Stomach (tissue), 4 donors: ENCODE results near the gene GRK4.

Experiments used
- EP300 ChIP-seq: sonication (generic); formaldehyde crosslinking; IDR thresholded peaks from one replicate; pipeline ENCODE4 v1.6.1; 2017; ENCODE audit warnings: antibody characterized with exemption
- POLR2AphosphoS5 ChIP-seq, 3 donors: sonication (generic); formaldehyde crosslinking; IDR thresholded peaks; one replicate each; pipeline ENCODE4 v1.6.1; 2016; ENCODE audit warnings: antibody characterized with exemption in 3 of 3
- TF ChIP-seq, protein P1 (sequence below), 7 experiments: fragments of 450-650 bp in 4 of 7; fragments of 200-600 bp in 3 of 7; sonication (generic) in 3 of 7; IDR thresholded peaks; one replicate each; pipeline ENCODE4 v1.5.1; 2016 to 2019; ENCODE audit warnings: antibody characterized with exemption in 7 of 7, control low read depth in 2 of 7, mild to moderate bottlenecking in 1 of 7

DNA sequence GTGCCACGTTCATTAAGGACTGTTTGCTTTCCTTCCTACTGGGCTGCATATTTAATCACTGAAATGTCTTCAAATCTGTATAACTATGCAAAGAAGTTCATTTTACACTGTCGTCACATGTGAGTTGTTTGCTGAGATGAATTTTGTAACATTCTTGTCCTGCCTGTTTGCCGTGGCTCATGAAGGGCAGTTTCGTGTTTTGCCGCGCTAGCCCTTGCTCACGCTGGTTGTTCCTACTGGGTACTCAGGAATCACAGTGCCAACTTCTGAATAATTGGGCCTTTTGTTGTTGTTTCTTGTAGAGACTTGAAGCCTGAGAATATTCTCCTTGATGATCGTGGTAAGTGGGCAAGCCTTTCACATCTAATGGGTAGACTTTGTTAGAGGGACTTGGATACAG is 58.7 kb downstream of the GRK4 start:
- TF ChIP-seq EP300 (no peak), POLR2AphosphoS5 (IDR thresholded peaks at IDR 0.05) (no peak)
- TF ChIP-seq, protein P1, sequence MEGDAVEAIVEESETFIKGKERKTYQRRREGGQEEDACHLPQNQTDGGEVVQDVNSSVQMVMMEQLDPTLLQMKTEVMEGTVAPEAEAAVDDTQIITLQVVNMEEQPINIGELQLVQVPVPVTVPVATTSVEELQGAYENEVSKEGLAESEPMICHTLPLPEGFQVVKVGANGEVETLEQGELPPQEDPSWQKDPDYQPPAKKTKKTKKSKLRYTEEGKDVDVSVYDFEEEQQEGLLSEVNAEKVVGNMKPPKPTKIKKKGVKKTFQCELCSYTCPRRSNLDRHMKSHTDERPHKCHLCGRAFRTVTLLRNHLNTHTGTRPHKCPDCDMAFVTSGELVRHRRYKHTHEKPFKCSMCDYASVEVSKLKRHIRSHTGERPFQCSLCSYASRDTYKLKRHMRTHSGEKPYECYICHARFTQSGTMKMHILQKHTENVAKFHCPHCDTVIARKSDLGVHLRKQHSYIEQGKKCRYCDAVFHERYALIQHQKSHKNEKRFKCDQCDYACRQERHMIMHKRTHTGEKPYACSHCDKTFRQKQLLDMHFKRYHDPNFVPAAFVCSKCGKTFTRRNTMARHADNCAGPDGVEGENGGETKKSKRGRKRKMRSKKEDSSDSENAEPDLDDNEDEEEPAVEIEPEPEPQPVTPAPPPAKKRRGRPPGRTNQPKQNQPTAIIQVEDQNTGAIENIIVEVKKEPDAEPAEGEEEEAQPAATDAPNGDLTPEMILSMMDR (IDR thresholded peaks at IDR 0.05), result no peak
